GM12878 (cell line): ENCODE data around the gene RNF186. TPM values are rescaled to one million over a fixed set of nuclear protein-coding genes. Genes with fewer than 3 reads are reported as not detected.

Source experiments
- ATAC-seq: fragments of 200-7000 bp; cut with Tn5 transposase; 3 replicates; pipeline ENCODE4 v1.9.1; 2020; ENCODE audit warnings: mild to moderate bottlenecking, moderate library complexity
- BruUV-seq: library from RNA; stranded (reverse); fragments of 400-500 nt; replicated peaks from 2 replicates; lab custom pipeline; 2021; lab: Mats Ljungman, UMichigan
- CTCF ChIA-PET: fragments of 300-600 bp; sonication (Branson Sonifier 250); formaldehyde crosslinking; extraction: SDS; loops from one replicate; lab custom pipeline; 2021; ENCODE audit warnings: inconsistent platforms; lab: Yijun Ruan, JAX
- POLR2A ChIA-PET: fragments of 350-600 bp; formaldehyde crosslinking; extraction: SDS; loops from one replicate; lab custom pipeline; 2021; ENCODE audit warnings: inconsistent platforms; lab: Charles Lee
- RAD21 ChIA-PET: fragments of 300-600 bp; sonication (Branson Sonifier 250); formaldehyde crosslinking; loops from one replicate; lab custom pipeline; 2023; ENCODE audit warnings: antibody characterized with exemption; ENCODE audit not compliant: unreplicated experiment; lab: Charles Lee
- SMC1A ChIA-PET: fragments of 300-600 bp; sonication (Branson Sonifier 250); formaldehyde crosslinking; loops from one replicate; lab custom pipeline; 2023; ENCODE audit not compliant: unreplicated experiment, uncharacterized antibody; lab: Charles Lee
- DNase-seq: peaks from one replicate; pipeline ENCODE4 v3.0.0-alpha.2; 2011; ENCODE audit warnings: low read depth, low spot score
- FAIRE-seq: peaks from 3 replicates; lab custom pipeline; 2011; peaks lifted over from hg19 to GRCh38; lab: Jason Lieb, UNC
- H2AFZ ChIP-seq: 2 replicates; pipeline ENCODE4 v1.6.0; 2011; ENCODE audit warnings: low read depth, low read length, control low read depth; ENCODE audit not compliant: control insufficient read depth
- H3K27ac ChIP-seq: 2 replicates; pipeline ENCODE4 v1.5.1; 2011; ENCODE audit warnings: control low read depth; ENCODE audit not compliant: control insufficient read depth, insufficient read depth
- H3K27me3 ChIP-seq, 2 experiments: replicated peaks in 1 of 2; 2 replicates each; pipeline versions ENCODE4 v1.6.0 to v1.6.1; 2011; ENCODE audit warnings: low read length in 1 of 2; ENCODE audit not compliant: control insufficient read depth in 2 of 2, insufficient read depth in 2 of 2
- H3K36me3 ChIP-seq, 2 experiments: 2 replicates each; pipeline ENCODE4 v1.5.1; 2011; ENCODE audit warnings: low read length in 1 of 2; ENCODE audit not compliant: control insufficient read depth in 2 of 2, insufficient read depth in 2 of 2
- H3K4me1 ChIP-seq: 2 replicates; pipeline ENCODE4 v1.6.1; 2011; ENCODE audit warnings: mild to moderate bottlenecking, low read length, moderate library complexity, mixed read lengths; ENCODE audit not compliant: control insufficient read depth, insufficient read depth
- H3K4me2 ChIP-seq: 2 replicates; pipeline ENCODE4 v1.6.0; 2011; ENCODE audit warnings: control low read depth; ENCODE audit not compliant: control insufficient read depth, insufficient read depth
- H3K4me3 ChIP-seq: fragments of 200-600 bp; sonication (generic); 2 replicates; pipeline ENCODE4 v1.5.1; 2016
- H3K79me2 ChIP-seq: 2 replicates; pipeline ENCODE4 v1.6.0; 2011; ENCODE audit warnings: low read length; ENCODE audit not compliant: control insufficient read depth, insufficient read depth
- H3K9ac ChIP-seq: 2 replicates; pipeline ENCODE4 v1.8.0; 2011; ENCODE audit warnings: low read length, control low read depth, mixed read lengths; ENCODE audit not compliant: control insufficient read depth, insufficient read depth
- H3K9me3 ChIP-seq: replicated peaks from 3 replicates; pipeline ENCODE4 v1.5.1; 2011; ENCODE audit warnings: mild to moderate bottlenecking, low read length; ENCODE audit not compliant: control insufficient read depth, insufficient read depth
- H4K20me1 ChIP-seq: 2 replicates; pipeline ENCODE4 v1.6.0; 2011; ENCODE audit not compliant: control insufficient read depth, insufficient read depth
- CBX3 ChIP-seq: fragments of 200-600 bp; sonication (generic); IDR thresholded peaks from 2 replicates; pipeline ENCODE4 v1.6.1; 2016; ENCODE audit warnings: low read depth, borderline replicate concordance
- CEBPZ ChIP-seq: fragments of 150-350 bp; IDR thresholded peaks from 2 replicates; pipeline ENCODE4 v1.6.1; 2016; ENCODE audit warnings: low read depth, low read length
- CHD1 ChIP-seq: IDR thresholded peaks from 2 replicates; pipeline ENCODE4 v1.6.1; 2012; ENCODE audit warnings: low read depth, low read length, improper control_type of control experiment
- CHD2 ChIP-seq: IDR thresholded peaks from 2 replicates; pipeline ENCODE4 v1.6.1; 2011; ENCODE audit warnings: low read depth, low read length, improper control_type of control experiment, borderline replicate concordance
- DPF2 ChIP-seq: fragments of 450-650 bp; IDR thresholded peaks from 2 replicates; pipeline ENCODE4 v1.6.1; 2017; ENCODE audit warnings: mild to moderate bottlenecking
- E2F8 ChIP-seq: fragments of 450-650 bp; IDR thresholded peaks from 2 replicates; pipeline ENCODE4 v1.6.1; 2018; ENCODE audit warnings: mild to moderate bottlenecking, low read depth, moderate library complexity; ENCODE audit not compliant: partially characterized antibody
- EGR1 ChIP-seq, 2 experiments: IDR thresholded peaks; 1 replicate in 1 of 2; 2 replicates in 1 of 2; pipeline ENCODE4 v1.6.1; 2011 to 2012; ENCODE audit warnings: low read depth in 2 of 2, low read length in 2 of 2, borderline replicate concordance in 1 of 2, mild to moderate bottlenecking in 1 of 2, moderate library complexity in 1 of 2
- FOXK2 ChIP-seq: fragments of 450-650 bp; IDR thresholded peaks from 2 replicates; pipeline ENCODE4 v1.6.1; 2017; ENCODE audit warnings: mild to moderate bottlenecking, moderate library complexity
- GABPA ChIP-seq: IDR thresholded peaks from 2 replicates; pipeline ENCODE4 v1.6.1; 2014; ENCODE audit warnings: antibody characterized with exemption, low read depth, mild to moderate bottlenecking, inconsistent platforms
- HDGF ChIP-seq: fragments of 450-650 bp; IDR thresholded peaks from 2 replicates; pipeline ENCODE4 v1.6.1; 2016; ENCODE audit warnings: antibody characterized with exemption
- HSF1 ChIP-seq: fragments of 150-350 bp; IDR thresholded peaks from 2 replicates; pipeline ENCODE4 v1.6.1; 2014; ENCODE audit warnings: mild to moderate bottlenecking, low read depth, low read length
- JUNB ChIP-seq: IDR thresholded peaks from 2 replicates; pipeline ENCODE4 v1.6.1; 2016; ENCODE audit warnings: antibody characterized with exemption, mild to moderate bottlenecking
- NBN ChIP-seq: fragments of 450-650 bp; IDR thresholded peaks from 2 replicates; pipeline ENCODE4 v1.6.1; 2016
- NFIC ChIP-seq: IDR thresholded peaks from 2 replicates; pipeline ENCODE4 v1.6.1; 2012; ENCODE audit warnings: low read depth, mild to moderate bottlenecking, inconsistent platforms, low read length, moderate library complexity
- NR2C1 ChIP-seq: fragments of 450-650 bp; IDR thresholded peaks from 2 replicates; pipeline ENCODE4 v1.6.1; 2017; ENCODE audit warnings: antibody characterized with exemption, mild to moderate bottlenecking, moderate library complexity
- WGBS: methylation state at CpG from one replicate; pipeline ENCODE4 v1.1.6; 2016; ENCODE audit warnings: low lambda C conversion rate; ENCODE audit not compliant: insufficient replicate concordance, insufficient coverage; ENCODE audit errors: missing lambda C conversion rate; 5-methylcytosine and 5-hydroxymethylcytosine counted together
- in situ Hi-C: fragments of 300-500 bp; cut with MboI; formaldehyde crosslinking; loops from 9 replicates; pipeline ENCODE4 v1.14.3; 2018; ENCODE audit warnings: mixed read lengths
- intact Hi-C: fragments of 100-400 bp; cut with micrococcal nuclease; formaldehyde crosslinking; loops from one replicate; pipeline ENCODE4 v1.14.2; 2022; ENCODE audit not compliant: unreplicated experiment
- polyA plus RNA-seq, 11 experiments: library from polyadenylated mRNA; depleted of rRNA in 4 of 11; unstranded in 6 of 11; stranded (reverse) in 5 of 11; fragments of >200 nt; fragmentation: Nextera tagmentation in 4 of 11; fragmentation: Illumina TruSeq in 1 of 11; extraction: Ambion mirVana in 4 of 11; extraction: Trizol in 1 of 11; gene quantifications; 1 replicate in 1 of 11; 2 replicates in 10 of 11; pipeline versions ENCODE4 v1.2.1 to v1.2.3, GENCODE V29; 2011 to 2016; ENCODE audit warnings: inconsistent platforms in 2 of 11, missing spikeins in 2 of 11, low read depth in 1 of 11
- total RNA-seq, 4 experiments: library from RNA; depleted of rRNA in 3 of 4; stranded (reverse); fragments of >200 nt in 3 of 4; fragmentation: Illumina TruSeq in 1 of 4; extraction: Trizol in 1 of 4; gene quantifications; 2 replicates each; pipeline versions ENCODE4 v1.2.1 to v1.2.3, GENCODE V29; 2013 to 2021

RNF186 gene
- total and polyA plus RNA-seq, 10 of the 15 experiments (the other 5 are each of a cell fraction or from before 2014, with no cell fraction given), result not detected

GRCh38 chr1:19859876-19860275, 44.8 kb upstream of the RNF186 start:
- H3K27ac ChIP-seq, result no peak overlapping the region
- H3K4me1 ChIP-seq, result no peaks in the 10 kb centered on the region
- ChIA-PET SMC1A (no interaction called here), RAD21 (no interaction called here), POLR2A (no interaction called here), CTCF (interaction anchor here (1.1 kb wide), 1 partner anchor 48 kb away, joined by 3 read pairs; no protein-coding TSS in a partner anchor)
- no peak for FAIRE-seq
- no peak for DNase-seq
- no peaks in the 10 kb centered on the region; a peak in 1 of 4 replicates for H3K27me3 ChIP-seq
- H3K9me3 ChIP-seq, result no peaks in the 10 kb centered on the region; the same call in 1 of the 3 replicates
- H3K9ac ChIP-seq, result no peak overlapping the region
- BruUV-seq, result no TSS peak
- WGBS, result 3% methylated on average over 2 of the region's 2 CpGs
- ATAC-seq, result no peak
- no peak overlapping the region for H3K4me3 ChIP-seq
- in situ Hi-C loops (no loop called here), intact Hi-C loops (no loop called here)
- no peak overlapping the region for H2AFZ ChIP-seq
- H3K79me2 ChIP-seq, result no peaks in the 10 kb centered on the region
- no peak overlapping the region for H3K4me2 ChIP-seq
- H4K20me1 ChIP-seq, result no peaks in the 10 kb centered on the region
- TF ChIP-seq CEBPZ (no peak), CHD1 (no peak), EGR1 (IDR thresholded peaks at IDR 0.05; ENCODE audit: borderline replicate concordance in 1 of 2, low read depth in 2 of 2, low read length in 2 of 2) (no peak), HDGF (no peak), FOXK2 (no peak), NFIC (no peak), HSF1 (no peak), JUNB (no peak), GABPA (no peak), CBX3 (no peak), NR2C1 (no peak), NBN (no peak), CHD2 (no peak), E2F8 (no peak), DPF2 (no peak)
- no peaks in the 10 kb centered on the region for H3K36me3 ChIP-seq
